ENCODE results near the gene ATP13A4.
A peak's percentile ranks its signal among the peaks of the same experiment; 100 is the strongest.

DNA sequence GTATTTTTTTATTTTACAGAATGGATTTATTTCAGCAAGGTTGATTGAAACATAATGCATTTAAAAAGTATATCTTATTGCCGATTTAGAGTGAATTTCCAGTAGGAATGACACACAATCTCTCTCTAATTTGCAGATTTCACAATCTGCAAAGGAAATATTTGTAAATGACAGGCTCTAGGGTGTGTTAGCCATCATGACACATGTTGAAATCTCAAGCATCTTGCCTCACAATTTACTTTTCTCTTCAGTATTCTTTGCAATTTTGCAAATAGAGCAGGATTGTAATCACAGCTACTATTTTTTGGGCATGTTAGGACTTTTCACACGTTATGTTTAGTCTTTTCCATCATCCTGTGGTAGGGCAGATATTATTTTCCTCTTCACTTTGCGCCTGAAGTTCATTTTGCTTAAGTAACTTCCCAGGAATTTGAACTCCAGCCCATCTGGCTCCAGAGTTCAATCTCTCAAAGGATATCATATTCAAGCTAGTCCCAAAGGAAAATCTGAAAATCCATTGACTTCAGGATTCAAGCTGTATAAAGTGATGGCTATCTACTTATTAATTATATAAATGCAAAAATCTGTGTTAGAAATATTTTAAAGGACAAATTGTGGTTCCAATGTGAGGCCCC, 55.4 kb downstream of the ATP13A4 start:
- TF ChIP-seq RAD21 (IDR thresholded peaks at IDR 0.05) (no peak), YY1 (IDR thresholded peaks at IDR 0.05) (no peak), JUND (IDR thresholded peaks at IDR 0.05) (peak in 1 of 2 donors; percentile 24)
- TF ChIP-seq, protein P1, sequence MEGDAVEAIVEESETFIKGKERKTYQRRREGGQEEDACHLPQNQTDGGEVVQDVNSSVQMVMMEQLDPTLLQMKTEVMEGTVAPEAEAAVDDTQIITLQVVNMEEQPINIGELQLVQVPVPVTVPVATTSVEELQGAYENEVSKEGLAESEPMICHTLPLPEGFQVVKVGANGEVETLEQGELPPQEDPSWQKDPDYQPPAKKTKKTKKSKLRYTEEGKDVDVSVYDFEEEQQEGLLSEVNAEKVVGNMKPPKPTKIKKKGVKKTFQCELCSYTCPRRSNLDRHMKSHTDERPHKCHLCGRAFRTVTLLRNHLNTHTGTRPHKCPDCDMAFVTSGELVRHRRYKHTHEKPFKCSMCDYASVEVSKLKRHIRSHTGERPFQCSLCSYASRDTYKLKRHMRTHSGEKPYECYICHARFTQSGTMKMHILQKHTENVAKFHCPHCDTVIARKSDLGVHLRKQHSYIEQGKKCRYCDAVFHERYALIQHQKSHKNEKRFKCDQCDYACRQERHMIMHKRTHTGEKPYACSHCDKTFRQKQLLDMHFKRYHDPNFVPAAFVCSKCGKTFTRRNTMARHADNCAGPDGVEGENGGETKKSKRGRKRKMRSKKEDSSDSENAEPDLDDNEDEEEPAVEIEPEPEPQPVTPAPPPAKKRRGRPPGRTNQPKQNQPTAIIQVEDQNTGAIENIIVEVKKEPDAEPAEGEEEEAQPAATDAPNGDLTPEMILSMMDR (IDR thresholded peaks at IDR 0.05; ENCODE audit: low read depth, low read length, missing input control): no peak
- TF ChIP-seq, protein P2, sequence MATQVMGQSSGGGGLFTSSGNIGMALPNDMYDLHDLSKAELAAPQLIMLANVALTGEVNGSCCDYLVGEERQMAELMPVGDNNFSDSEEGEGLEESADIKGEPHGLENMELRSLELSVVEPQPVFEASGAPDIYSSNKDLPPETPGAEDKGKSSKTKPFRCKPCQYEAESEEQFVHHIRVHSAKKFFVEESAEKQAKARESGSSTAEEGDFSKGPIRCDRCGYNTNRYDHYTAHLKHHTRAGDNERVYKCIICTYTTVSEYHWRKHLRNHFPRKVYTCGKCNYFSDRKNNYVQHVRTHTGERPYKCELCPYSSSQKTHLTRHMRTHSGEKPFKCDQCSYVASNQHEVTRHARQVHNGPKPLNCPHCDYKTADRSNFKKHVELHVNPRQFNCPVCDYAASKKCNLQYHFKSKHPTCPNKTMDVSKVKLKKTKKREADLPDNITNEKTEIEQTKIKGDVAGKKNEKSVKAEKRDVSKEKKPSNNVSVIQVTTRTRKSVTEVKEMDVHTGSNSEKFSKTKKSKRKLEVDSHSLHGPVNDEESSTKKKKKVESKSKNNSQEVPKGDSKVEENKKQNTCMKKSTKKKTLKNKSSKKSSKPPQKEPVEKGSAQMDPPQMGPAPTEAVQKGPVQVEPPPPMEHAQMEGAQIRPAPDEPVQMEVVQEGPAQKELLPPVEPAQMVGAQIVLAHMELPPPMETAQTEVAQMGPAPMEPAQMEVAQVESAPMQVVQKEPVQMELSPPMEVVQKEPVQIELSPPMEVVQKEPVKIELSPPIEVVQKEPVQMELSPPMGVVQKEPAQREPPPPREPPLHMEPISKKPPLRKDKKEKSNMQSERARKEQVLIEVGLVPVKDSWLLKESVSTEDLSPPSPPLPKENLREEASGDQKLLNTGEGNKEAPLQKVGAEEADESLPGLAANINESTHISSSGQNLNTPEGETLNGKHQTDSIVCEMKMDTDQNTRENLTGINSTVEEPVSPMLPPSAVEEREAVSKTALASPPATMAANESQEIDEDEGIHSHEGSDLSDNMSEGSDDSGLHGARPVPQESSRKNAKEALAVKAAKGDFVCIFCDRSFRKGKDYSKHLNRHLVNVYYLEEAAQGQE (IDR thresholded peaks at IDR 0.05): no peak
- TF ChIP-seq, protein P3, sequence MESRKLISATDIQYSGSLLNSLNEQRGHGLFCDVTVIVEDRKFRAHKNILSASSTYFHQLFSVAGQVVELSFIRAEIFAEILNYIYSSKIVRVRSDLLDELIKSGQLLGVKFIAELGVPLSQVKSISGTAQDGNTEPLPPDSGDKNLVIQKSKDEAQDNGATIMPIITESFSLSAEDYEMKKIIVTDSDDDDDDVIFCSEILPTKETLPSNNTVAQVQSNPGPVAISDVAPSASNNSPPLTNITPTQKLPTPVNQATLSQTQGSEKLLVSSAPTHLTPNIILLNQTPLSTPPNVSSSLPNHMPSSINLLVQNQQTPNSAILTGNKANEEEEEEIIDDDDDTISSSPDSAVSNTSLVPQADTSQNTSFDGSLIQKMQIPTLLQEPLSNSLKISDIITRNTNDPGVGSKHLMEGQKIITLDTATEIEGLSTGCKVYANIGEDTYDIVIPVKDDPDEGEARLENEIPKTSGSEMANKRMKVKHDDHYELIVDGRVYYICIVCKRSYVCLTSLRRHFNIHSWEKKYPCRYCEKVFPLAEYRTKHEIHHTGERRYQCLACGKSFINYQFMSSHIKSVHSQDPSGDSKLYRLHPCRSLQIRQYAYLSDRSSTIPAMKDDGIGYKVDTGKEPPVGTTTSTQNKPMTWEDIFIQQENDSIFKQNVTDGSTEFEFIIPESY (IDR thresholded peaks at IDR 0.05): no peak
- TF ChIP-seq, protein P4, sequence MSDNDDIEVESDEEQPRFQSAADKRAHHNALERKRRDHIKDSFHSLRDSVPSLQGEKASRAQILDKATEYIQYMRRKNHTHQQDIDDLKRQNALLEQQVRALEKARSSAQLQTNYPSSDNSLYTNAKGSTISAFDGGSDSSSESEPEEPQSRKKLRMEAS (IDR thresholded peaks at IDR 0.05): no peak
